CD4-positive, alpha-beta T cell treated with Interleukin-15 for 1 hour (primary cell): ENCODE measurements around the gene TMIE.
"Not testable (repeated sequence)": the region's sequence is repeated elsewhere in the genome, so short reads cannot be mapped to it uniquely, and the experiment has no call there.

Experiments used
- DNase-seq: peaks from one replicate; pipeline ENCODE4 v3.0.0-alpha.2; 2020

The TMIE gene

DNA sequence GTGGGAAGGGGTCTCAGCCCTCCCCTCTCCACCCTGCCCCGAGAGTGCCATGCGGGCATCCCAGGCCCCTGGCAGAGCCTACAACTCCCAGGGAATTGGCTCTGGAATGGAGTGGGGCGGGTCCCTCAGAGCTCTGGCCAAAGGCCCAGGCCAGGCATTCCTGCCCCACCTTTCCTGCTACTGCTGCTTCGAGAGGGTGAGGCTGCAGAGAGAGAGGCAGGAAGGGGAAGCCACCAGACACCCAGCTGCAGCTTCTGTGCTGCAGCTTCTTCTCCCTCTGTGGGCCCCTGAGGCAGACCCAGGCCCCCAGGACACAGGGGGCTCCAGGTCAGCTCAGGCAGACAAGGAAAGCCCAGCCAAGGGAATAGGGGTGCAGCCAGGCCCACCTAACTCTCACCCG, 10.4 kb upstream of the TMIE start:
- no peak for DNase-seq

DNA sequence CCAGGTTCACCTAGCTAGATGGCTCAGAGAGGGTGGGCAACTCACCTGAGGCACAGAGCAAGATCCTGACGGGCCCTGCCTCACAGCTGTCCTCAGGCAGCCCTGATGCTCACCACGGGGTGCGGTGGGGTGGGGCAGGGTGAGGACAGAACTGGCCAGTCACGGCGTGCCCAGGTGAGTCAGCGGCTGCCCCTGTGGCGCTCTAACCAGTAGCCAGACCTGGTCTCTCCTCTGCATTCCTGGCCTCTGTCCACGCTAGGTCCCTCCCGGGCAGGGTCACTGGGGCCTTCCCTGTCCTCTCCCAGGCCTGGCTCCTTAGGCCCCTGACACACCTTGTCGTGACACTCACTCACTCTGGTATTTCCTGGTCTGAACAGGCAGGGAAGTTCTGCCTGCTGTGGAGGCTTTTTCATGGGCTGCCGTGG, 8.6 kb upstream of the TMIE start:
- DNase-seq = no peak

DNA sequence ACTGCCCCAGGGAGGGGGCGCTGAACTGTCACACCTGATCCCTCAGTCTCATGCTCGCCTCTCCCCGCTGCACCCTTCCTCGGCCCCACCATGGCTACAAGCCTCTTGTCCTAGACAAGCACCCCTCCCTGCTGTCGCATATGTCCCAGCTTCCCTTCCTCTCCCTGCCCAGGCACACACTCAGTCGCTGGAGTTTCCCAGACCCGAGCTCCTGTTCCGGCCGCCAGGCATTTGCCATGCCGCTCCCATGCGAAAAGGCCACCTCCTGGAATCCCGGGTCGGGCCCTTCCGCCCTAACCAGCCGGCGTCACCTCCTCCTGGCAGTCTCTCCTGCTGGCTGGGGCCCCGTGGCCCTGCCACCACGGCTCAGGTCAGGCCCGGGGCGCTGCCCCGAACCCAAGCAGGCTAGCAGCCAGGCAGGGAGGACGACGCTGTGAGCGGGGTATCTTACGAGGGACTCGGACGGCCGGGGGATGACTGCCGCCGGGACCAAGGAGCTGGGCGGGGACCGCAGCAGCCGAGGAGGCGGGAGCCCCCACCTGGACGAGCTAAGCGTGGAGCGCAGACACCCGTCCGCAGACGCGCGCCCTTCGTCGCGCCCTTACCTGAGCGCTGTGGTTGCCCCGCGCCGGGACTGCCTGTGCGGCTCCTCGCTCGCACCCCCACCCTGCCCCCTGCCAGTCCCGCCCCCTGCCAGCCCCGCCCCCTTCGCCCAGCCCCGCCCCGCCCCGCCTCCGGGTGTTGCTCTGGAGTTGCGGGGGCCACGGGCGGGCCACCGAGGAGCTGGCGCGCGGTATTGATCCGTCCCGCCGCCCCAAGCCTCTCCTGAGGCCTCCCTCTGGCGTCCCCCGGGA, 7.9 kb upstream of the TMIE start, which contains the start of gene ALS2CL:
ALS2CL (minus strand) TSS at position 642 of the 854 bp plus-strand sequence. CDS start 4,239 bp downstream, outside the sequence.
- DNase-seq = peak; percentile 79

- DNase-seq = peak; percentile 51
These were observed 7.3 kb upstream of the TMIE start for GRCh38 chr3:46693892-46694226.

DNA sequence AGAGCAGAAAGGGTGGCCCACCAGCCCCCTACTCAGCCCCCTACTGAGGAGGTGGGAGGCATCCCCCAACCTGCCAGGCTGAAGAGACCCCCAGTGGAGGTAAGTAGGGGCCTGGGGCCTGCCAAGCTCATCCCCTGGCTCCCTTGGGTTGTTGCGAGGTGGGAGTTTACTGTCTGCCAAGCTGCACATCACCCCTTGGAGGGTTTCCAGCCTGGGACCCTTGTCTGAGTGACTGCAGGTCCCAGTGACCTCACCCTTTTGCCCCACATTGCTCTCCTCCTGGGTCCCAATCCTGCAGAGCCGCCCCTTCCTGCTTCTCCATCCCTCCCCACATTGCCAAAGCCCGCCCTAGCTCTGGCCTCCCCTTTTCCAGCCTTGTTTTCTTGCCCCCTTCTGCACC, 6.7 kb upstream of the TMIE start:
- DNase-seq = no peak

- peak; percentile 64 for DNase-seq
These were observed 5.8 kb upstream of the TMIE start for GRCh38 chr3:46695177-46695961.

- DNase-seq = no peak
These were observed 5.0 kb upstream of the TMIE start for GRCh38 chr3:46695962-46696894.

DNA sequence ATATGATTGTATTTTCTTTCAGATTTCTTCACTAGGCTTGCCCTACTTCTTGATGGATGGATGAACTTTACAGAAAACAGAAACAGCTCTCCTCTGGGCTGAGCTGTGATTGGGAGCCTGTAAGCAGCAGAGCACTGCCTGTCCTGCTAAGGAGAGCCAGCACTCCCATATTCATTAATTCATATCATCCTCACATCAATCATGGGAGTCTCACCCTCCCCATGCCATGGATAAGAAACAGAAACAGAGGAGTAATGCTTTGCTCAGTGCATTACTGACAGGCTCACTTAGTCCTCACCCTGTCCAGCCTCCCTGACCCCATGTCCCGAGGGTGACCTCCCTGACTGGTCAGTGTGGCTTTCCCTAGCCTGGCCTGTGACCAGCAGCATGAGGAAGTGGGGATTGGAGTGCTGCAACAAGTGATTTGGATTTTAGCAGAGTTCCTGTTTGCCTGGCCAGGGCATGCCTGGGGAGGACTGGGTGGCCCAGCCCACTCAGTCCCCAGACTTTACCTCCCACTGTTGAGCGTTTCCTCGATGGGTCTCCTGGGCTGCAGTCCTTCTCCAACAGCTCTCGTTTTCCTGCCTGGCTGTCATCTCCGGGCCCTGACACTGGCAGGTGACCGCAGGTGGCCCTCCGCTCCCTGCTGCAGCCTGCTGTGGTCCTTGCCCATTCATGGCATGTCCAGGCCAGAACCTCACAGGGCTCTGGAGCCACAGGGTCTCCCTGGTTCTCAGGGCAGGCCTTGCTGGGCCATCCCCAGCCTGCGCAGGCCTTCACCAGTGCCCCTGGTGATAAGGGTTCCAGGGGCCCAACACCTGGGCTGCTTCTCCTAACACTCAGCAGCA, 1.3 kb upstream of the TMIE start:
- peak; percentile 61 for DNase-seq

- DNase-seq = no peak
These were observed 420 bp upstream of the TMIE start for GRCh38 chr3:46700772-46701171.

GRCh38 chr3:46702246-46703012, 1.2 kb downstream of the TMIE start:
- no peak for DNase-seq

GRCh38 chr3:46703013-46703520, 1.9 kb downstream of the TMIE start:
- DNase-seq = no peak

DNA sequence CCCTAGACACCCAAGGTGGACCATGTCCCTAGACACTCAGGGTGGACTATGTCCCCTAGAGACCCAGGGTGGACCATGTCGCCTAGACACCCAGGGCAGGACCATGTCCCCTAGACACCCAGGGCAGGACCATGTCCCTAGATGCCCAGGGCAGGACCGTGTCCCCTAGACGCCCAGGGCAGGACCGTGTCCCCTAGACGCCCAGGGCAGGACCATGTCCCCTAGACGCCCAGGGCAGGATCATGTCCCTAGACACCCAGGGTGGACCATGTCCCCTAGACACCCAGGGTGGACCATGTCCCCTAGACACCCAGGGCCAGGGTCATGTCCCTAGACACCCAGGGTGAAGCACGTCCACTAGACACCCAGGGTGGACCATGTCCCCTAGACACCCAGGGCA, 3.2 kb downstream of the TMIE start:
- not testable (repeated sequence) for DNase-seq

DNA sequence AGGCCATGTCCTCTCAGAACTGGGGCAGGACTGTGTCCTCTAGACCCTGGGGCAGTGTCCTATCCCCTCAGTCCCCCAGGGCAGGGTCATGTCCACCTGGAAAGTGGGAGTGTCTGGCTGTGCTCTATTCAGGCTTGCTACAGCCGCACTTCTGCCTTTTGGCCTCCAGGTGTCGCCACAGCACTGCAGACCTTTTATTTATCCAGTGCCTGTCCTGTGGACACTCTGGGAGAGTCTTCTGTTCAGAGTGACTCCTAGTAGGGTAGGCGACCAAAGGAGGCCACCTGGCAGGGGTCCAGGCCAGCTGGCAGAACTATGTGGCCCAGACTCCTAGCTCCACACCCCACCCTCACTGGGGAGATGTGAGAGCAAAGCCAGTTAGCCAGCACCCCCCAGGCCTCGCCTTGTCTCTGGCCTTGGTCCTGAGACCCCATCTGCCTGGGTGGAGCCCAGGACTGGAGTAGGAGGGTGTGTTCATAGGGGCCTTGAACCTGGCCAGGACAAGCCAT, 3.9 kb downstream of the TMIE start:
- peak; percentile 61 for DNase-seq

- peak; percentile 11 for DNase-seq
These were observed 4.8 kb downstream of the TMIE start for GRCh38 chr3:46705751-46706552.

DNA sequence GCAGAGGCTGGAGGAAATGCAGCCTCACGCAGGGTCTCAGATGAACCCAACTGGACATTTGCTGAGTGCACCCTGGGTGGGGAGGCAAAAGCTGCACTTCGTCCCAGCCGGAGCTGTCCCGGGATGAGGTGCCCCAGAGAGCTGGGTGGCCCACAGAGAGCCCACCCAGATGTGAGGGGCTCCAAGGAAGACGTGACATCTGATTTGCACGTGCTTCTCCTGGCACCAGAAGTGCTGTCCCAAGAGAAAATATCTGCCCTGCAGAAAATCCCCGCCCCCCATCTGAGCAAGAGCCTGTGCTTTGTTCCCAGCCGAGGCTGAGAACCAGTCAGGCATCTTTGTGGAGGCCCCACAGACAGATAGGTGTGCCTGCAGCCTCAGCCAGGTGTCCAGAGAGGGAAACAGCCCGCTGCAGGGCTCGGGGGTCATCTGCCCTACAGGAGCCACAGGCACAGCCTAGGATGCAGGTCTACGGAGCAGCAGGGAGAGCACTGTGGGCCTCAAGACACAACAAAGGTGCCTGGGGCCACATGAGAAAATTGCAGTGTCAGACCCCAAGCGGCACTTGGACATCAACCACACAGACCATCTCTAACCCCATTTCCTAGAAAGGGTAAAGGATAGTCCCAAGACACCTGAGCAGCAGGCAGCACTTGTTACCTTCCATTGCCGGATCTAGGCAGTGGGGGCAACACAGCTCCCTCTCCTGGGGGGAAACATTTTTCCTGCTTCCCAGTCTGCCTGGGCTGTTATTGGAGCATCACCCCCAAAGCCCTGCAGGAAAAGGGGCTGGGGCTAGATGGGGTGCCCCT, 5.8 kb downstream of the TMIE start:
- DNase-seq = peak; percentile 9

DNA sequence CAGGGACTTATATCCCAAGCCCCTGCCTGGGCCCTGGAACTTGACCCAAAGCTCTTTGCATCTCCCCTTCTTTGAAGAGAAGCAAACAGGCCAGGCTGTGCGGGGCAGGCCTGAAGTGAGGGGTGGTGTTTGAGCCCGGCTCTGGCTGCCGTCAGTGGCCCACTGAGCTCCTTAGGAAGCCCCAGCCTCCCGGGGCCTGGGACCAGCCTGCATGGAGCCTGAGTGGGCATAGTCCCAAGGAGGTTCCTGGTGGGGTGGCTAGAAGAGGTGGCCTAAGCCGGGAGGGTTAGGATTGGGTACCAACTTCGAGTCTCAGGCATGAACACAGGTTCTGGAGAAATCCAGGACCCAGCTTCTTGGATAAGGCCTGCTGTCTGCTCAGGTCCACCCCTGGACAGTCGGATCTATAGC, 6.4 kb downstream of the TMIE start:
- DNase-seq = peak; percentile 13

- peak; percentile 12 for DNase-seq
These were observed 7.4 kb downstream of the TMIE start for GRCh38 chr3:46708401-46709156.

GRCh38 chr3:46709157-46709654, 8.0 kb downstream of the TMIE start:
- DNase-seq = no peak
